Stimulated activated naive CD4-positive, alpha-beta T cell (primary cell): ENCODE results near the gene NFAT5.
"Not testable (repeated sequence)": the region's sequence is repeated elsewhere in the genome, so short reads cannot be mapped to it uniquely, and the experiment has no call there.

ENCODE experiments used
- DNase-seq, 6 experiments: peaks; one replicate each; lab custom pipeline; 2025; lab: John Stamatoyannopoulos, UW

The NFAT5 gene

GRCh38 chr16:69553332-69553731, 12.4 kb upstream of the NFAT5 start:
- DNase-seq = no peak

DNA sequence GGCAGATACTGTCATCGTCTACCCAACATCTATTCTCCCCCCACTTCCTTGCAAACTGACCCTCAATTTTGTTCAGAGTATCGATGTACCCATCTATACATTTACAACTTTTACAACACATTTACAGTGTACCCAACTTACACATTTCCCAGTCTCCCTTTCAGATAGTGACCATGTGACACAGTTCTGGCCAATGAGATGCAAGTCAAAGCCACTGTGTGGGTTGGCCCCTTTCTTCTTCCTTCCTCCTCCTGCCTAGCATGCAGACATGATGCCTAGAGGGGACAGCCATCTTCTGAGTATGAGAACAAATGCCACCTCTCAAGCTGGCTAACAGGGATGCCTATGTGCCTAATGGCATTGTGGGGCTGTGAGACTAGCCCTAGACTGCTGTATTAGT, 11.3 kb upstream of the NFAT5 start:
- DNase-seq = no peak

- DNase-seq = no peak
These were observed 10.3 kb upstream of the NFAT5 start for GRCh38 chr16:69555437-69555836.

- DNase-seq = no peak
These were observed 9.9 kb upstream of the NFAT5 start for GRCh38 chr16:69555867-69556266.

GRCh38 chr16:69559164-69559563, 6.6 kb upstream of the NFAT5 start:
- DNase-seq = no peak

GRCh38 chr16:69561367-69561766, 4.4 kb upstream of the NFAT5 start:
- not testable (repeated sequence) for DNase-seq

DNA sequence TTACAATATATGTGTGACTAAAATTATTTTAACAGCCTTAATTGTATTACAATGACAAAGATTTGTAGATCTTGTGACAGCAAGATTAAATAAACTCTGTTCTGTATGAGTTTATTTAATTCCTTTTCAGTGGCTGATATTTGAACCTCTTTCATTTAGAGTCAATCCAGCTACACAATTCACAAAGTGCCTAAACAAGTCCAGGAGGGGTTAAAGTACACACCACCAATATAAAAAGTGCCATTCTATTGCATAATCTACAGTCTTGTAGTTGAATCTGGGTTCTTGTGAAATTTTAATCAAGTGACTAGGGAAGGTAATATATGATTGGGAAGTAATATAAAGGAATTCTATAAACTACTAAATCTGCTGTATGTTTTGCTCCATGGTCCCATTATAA, 3.9 kb upstream of the NFAT5 start:
- no peak for DNase-seq

GRCh38 chr16:69562813-69563212, 3.0 kb upstream of the NFAT5 start:
- no peak for DNase-seq

DNA sequence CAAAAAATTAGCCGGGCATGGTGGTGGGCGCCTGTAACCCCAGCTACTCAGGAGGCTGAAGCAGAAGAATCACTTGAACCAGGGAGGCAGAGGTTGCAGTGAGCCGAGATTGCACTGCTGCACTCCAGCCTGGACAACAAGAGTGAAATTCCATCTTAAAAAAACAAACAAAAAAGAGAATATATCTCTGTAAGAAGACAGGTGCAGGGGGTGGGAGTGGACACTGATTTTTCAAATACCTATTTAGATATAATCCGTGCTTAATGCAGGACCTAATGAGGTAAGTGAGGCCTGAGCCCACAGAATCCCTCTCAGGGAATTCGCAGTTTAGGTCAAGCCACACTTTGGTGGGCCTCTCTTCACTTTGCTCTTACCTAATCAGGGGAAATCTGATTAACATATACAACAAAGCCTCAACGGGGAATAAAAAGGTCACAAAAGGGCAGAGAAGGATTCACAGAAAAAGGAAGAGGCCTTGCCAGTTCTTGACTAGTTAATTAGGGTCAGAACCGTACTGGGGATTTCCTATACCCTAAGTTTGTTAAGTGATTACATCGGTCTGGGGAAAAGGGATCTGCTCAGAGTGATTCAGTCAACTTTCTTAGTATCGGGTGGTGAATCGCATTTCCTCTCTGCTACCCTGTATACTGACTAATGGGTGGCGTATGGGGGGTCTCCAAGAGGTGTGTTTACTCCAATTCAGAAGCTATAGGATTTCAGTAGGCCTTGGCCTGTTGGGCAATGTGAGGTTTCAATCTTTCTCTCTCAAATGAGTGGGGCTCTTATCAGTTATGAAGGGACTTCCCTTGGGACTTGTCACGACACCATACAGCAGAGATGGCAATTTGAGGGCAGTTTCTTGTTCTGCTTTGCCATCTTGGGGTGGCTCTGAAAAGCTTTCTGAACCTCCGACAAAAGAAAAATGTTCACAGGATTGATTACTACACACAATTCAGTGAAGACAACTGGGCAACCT, 1.9 kb upstream of the NFAT5 start:
- peak in 5 of 6 experiments; percentile 11 to 41 (median 28) for DNase-seq

DNA sequence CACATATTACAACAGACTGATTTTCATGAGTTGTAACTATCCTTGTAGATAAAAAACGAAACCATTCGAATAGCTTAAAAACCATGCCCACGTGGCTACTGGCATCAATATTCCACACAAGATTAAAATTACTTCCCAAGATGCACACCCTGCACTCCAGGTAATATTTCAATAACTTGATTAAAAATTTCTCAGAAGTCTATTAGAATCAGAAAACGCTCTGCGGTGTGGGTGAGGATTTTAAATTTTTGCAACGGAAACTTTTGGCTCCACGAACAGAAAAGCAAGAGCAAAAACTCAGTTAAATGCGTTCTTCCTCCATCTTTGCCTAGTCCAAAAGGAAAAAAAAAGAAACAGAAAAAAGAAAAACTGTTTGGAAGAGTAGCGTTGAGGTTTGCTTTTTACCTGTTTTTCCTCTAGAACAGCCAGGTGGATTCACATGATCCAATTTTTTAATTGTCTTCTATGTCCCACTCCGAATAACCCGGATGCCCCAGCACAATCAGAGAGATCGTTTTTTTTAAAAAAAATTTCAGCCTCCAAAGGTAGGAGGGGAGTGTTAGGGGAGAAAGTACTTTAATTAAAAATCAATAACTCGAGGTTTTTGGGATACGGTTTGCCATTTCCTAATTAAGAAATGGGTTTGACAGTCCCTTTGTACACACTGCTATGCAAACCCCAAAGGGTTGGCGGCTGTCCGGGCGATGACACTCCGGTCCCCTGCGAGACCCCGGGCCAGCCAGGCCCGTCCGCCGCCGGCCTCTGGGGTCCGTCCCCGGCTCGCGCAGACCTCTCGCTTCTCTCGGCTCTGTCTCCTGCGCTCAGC, 708 bp upstream of the NFAT5 start:
- DNase-seq = peak in 3 of 6 experiments; percentile 26 to 37 (median 28)

GRCh38 chr16:69566240-69566980, 644 bp downstream of the NFAT5 start:
- peak in 1 of 6 experiments; percentile 59 for DNase-seq

DNA sequence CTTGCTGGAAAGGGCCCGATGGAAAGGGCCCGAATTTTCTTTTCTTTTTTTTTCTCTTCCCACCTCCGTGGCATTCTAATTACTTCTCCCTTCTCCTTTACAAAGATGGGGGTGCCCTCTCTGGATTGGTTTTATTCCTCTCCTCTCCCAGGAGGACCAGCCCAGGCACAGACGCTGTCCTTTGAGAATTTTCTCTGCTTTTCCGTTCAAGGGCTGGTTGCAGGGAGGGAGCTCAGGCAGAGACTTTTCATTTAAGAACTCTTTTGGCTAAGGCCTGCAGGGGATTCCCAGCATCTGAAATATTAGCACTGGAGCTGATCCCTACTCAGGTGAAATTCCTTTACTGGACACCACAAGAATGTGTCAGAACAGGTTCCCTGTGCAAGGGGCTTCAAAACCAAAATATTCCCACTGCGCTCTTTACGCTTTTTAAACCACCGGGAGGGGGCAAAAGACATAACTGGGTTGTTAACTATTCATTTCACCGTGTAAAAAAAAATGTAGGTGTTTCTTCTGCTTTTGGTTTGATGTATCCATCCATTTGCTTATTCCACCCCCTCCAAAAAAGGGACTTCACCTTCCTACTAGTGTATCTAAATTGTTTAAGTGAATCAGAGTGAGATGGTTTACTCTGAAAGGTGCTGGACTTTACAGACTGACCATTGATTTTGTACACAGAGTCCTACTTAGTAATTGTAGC, 1.4 kb downstream of the NFAT5 start:
- peak in 3 of 6 experiments; percentile 9 to 22 (median 9) for DNase-seq

- no peak for DNase-seq
These were observed 2.9 kb downstream of the NFAT5 start for GRCh38 chr16:69568676-69569075.

DNA sequence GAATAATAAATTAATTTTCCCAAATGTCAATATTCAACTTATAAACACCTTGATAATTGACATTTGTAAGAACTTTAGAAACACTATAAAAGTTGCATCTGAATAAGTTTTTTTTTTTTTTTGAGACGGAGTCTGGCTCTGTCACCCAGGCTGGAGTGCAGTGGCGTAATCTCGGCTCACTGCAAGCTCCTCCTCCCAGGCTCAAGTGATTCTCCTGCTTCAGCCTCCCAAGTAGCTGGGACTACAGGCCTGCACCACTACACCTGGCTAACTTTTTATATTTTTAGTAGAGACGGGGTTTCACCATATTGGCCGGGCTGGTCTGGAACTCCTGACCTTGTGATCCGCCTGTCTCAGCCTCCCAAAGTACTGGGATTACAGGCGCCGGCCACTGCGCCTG, 13.0 kb downstream of the NFAT5 start:
- DNase-seq = not testable (repeated sequence)

- DNase-seq = no peak
These were observed 14.2 kb downstream of the NFAT5 start for GRCh38 chr16:69579783-69580481.

DNA sequence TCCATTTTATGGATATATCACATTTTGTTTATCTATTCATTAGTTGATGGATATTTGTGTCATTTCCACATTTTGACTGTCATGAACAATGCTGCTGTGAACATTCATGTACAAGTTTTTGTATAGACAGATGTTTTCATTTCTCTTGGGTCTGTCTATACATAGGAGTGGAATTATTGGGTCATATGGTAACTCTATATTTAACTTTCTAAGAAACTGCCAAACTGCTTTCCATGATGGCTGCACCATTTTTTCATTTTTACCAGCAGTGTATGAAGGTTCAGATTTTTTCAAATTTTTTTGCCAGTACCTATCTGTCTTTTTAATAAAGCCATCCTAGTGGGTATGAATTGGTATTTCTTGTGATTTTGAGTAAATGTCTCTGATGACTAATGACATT, 15.5 kb downstream of the NFAT5 start:
- DNase-seq = no peak

- not testable (repeated sequence) for DNase-seq
These were observed 18.7 kb downstream of the NFAT5 start for GRCh38 chr16:69584493-69584892.

DNA sequence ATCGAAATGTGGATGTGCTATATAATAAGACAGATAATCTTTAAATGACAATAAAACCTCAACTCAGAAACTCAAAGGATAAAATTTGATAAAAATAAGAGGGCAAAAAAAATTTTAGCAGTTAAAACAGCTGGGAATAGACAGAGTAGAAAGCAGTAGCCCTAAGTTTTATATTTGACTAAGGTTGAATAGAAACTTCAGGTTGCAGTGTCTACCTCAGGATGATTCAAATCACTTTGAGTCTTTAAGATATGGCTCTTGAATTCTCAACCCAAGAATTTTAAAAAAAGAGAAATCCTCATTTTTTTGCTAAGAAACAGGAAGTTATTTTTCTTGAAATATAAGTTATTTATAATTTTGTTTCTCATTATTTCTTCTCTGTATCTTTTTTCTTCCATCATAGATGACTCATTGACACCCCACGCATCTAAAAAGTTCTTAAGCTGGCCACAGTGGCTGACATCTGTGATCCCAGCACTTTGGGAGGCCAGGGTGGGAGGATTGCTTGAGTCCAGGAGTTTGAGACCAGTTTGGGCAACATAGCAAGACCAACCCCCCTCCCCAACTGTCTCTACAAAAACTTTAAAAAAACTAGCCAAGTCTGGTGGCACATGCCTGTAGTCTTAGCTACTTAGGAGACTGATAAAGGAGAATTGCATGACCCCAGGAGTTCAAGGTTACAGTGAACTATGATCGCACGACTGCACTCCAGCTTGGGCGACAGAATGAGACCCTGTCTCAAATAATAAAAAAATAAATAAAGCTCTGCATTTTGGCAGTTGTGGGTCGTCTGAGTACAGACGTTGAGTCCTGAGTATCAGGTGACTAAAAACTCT, 23.9 kb downstream of the NFAT5 start:
- no peak for DNase-seq

DNA sequence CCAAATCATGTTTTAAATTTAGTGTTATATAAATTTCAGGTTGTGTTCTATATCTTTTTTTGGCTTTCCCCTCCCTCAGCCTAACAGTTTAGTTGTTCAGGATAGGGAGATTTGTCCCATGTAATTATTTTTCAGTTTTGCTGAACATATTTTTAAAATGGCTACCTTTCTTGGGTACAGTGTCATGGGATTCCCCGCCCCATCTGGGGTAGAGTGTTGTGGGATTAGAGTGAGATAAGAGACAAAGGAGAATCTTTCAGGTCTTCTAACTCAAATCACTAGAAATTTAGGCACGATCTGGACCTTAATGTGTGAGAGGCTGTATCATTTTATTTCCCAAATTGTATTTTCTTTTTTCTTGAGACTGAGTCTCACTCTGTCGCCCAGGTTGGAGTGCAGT, 24.8 kb downstream of the NFAT5 start:
- DNase-seq = no peak

DNA sequence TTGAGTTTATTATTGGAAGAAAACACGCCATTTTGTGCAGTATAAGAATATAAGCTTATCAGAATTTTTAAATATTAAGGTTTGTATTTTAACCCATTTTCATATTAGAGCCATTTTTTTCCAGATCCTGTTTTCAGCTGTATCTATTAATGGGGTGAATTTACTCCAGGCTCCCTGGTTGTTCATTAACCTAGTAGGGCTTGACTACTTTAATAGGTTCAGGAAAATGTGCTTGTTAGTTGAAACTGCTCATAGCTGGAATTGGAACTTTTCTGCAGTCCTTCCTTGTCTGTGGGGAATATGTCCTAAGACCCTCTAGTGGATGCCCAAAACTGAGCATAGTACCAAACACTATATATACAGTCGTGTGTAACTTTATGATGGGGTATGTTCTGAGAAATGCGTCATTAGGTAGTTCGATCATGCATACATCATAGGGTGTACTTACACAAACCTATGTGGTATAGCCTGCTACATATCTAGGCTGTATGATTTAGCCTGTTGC, 28.0 kb downstream of the NFAT5 start:
- DNase-seq = no peak
